Measurements from ENCODE around the gene CTNNA2.

CTNNA2 gene

DNA sequence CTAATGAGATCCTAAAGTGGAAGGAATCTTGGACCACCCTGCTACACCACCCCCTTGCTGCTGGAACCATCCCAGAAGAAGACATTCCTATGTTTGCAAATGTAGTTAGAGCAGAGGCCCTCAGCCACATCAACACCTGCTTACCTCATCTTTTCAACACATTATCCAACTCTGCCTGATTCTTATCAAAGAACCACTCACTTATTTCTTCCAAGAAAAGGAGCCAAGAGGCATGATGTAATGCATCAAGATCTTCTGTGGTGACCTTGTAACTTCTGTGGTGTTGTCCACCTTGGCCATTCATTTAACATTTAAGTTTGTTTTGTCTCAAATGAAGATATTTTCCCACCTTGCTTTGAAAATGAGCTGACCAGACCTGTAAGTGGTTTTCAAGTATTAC, 338.1 kb downstream of the CTNNA2 start:
- DNase-seq (no peak), ATAC-seq (ENCODE audit: insufficient read depth, low read depth) (no peak)
- no peaks in the 10 kb centered on the region for H3K9me3 ChIP-seq (ENCODE audit: insufficient read depth, low read length, severe bottlenecking)
- H3K36me3 ChIP-seq (ENCODE audit: insufficient read depth, low read length): no peaks in the 10 kb centered on the region
- no peak overlapping the region for H3K4me3 ChIP-seq (ENCODE audit: low read depth in 1 of 2, low read length in 2 of 2)
- no peak overlapping the region for H3K27ac ChIP-seq (ENCODE audit: low read length)
- no peak overlapping the region for H3K9ac ChIP-seq (ENCODE audit: low read depth, low read length)
- H3K27me3 ChIP-seq (ENCODE audit: insufficient read depth, low read length, poor library complexity): no peaks in the 10 kb centered on the region
- H3K79me2 ChIP-seq (ENCODE audit: insufficient read depth, low read length): no peaks in the 10 kb centered on the region
- TF ChIP-seq, protein P1, sequence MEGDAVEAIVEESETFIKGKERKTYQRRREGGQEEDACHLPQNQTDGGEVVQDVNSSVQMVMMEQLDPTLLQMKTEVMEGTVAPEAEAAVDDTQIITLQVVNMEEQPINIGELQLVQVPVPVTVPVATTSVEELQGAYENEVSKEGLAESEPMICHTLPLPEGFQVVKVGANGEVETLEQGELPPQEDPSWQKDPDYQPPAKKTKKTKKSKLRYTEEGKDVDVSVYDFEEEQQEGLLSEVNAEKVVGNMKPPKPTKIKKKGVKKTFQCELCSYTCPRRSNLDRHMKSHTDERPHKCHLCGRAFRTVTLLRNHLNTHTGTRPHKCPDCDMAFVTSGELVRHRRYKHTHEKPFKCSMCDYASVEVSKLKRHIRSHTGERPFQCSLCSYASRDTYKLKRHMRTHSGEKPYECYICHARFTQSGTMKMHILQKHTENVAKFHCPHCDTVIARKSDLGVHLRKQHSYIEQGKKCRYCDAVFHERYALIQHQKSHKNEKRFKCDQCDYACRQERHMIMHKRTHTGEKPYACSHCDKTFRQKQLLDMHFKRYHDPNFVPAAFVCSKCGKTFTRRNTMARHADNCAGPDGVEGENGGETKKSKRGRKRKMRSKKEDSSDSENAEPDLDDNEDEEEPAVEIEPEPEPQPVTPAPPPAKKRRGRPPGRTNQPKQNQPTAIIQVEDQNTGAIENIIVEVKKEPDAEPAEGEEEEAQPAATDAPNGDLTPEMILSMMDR (IDR thresholded peaks at IDR 0.05; ENCODE audit: borderline replicate concordance, extremely low read depth, low read length, poor library complexity, severe bottlenecking): no peak
- no peak for TF ChIP-seq EZH2 (IDR thresholded peaks at IDR 0.05; ENCODE audit: borderline replicate concordance, low read depth, low read length, severe bottlenecking)
- H3K4me2 ChIP-seq (ENCODE audit: insufficient read depth, low read length): no peak overlapping the region
- no peaks in the 10 kb centered on the region for H4K20me1 ChIP-seq (ENCODE audit: insufficient read depth, low read length)
- H3K4me1 ChIP-seq (ENCODE audit: insufficient read depth, low read length): no peaks in the 10 kb centered on the region
- H2AFZ ChIP-seq (ENCODE audit: low read depth, low read length): no peak overlapping the region

DNA sequence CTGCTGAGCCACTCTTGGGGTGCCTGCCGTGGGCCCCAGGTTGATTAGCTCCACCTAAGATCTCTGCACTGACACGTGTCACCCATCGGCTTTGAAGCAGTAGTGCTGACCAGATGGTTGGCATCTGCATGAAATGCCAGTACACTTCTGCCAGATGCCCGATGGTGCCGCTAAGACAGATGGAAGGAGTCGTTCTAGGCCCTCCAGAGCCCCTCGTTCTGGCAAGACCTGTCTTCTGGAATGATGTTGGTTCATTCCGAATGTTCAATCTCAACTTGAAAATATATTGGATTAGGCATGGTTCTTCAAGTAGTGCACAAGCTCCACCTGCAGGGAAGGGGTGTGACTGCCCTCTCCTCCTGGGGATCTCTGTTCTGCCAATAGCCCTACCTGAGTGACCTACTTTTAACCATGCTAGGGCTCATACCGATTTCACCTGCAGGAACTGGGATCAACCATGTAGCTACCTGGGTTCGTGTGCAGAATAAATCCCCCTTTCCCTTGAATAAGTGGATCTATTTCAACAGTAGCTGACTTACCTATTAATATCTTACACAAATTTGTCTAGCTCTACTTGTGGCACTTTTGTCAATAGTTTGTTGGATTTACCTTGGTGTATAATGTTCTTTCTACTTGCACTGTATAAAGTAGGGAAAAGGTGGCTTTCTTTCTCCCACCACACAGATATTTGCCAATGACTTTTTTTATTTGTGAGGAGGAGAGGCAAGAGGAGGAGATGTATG, 342.6 kb downstream of the CTNNA2 start:
- H3K4me2 ChIP-seq (ENCODE audit: insufficient read depth, low read length): no peak overlapping the region
- ATAC-seq (ENCODE audit: insufficient read depth, low read depth): no peak
- no peaks in the 10 kb centered on the region for H3K4me1 ChIP-seq (ENCODE audit: insufficient read depth, low read length)
- no peak overlapping the region for H3K9ac ChIP-seq (ENCODE audit: low read depth, low read length)
- H3K79me2 ChIP-seq (ENCODE audit: insufficient read depth, low read length): no peaks in the 10 kb centered on the region
- TF ChIP-seq EZH2 (IDR thresholded peaks at IDR 0.05; ENCODE audit: borderline replicate concordance, low read depth, low read length, severe bottlenecking): no peak
- TF ChIP-seq, protein P1 (IDR thresholded peaks at IDR 0.05; ENCODE audit: borderline replicate concordance, extremely low read depth, low read length, poor library complexity, severe bottlenecking): no peak
- no peak for DNase-seq
- no peak overlapping the region for H3K4me3 ChIP-seq (ENCODE audit: low read depth in 1 of 2, low read length in 2 of 2)
- no peak overlapping the region for H3K27ac ChIP-seq (ENCODE audit: low read length)
- H3K27me3 ChIP-seq (ENCODE audit: insufficient read depth, low read length, poor library complexity): no peaks in the 10 kb centered on the region
- H2AFZ ChIP-seq (ENCODE audit: low read depth, low read length): no peak overlapping the region
- H3K9me3 ChIP-seq (ENCODE audit: insufficient read depth, low read length, severe bottlenecking): no peaks in the 10 kb centered on the region
- H4K20me1 ChIP-seq (ENCODE audit: insufficient read depth, low read length): no peaks in the 10 kb centered on the region
- no peaks in the 10 kb centered on the region for H3K36me3 ChIP-seq (ENCODE audit: insufficient read depth, low read length)

DNA sequence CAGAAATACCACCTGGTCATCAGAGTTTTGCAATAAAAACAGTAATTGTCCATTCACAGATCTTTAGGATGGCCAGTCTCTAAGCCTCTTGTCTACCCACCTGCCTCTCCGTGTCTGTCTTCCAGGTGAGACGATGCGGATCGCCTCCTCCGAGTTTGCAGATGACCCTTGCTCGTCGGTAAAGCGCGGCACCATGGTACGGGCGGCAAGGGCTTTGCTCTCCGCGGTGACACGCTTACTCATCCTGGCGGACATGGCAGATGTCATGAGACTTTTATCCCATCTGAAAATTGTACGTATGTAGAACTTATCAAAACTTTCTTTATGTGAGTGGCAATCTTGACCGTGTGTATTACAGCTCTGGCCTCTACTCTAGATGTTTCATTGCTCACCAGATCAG, 345.0 kb downstream of the CTNNA2 start:
- Histone ChIP-seq H3K27me3 (ENCODE audit: insufficient read depth, low read length, poor library complexity) (no peaks in the 10 kb centered on the region), H3K36me3 (ENCODE audit: insufficient read depth, low read length) (no peaks in the 10 kb centered on the region), H3K9ac (ENCODE audit: low read depth, low read length) (no peak overlapping the region), H3K4me2 (ENCODE audit: insufficient read depth, low read length) (no peak overlapping the region), H3K4me3 (ENCODE audit: low read depth in 1 of 2, low read length in 2 of 2) (no peak overlapping the region), H3K27ac (ENCODE audit: low read length) (no peak overlapping the region), H3K9me3 (ENCODE audit: insufficient read depth, low read length, severe bottlenecking) (no peaks in the 10 kb centered on the region), H3K4me1 (ENCODE audit: insufficient read depth, low read length) (no peaks in the 10 kb centered on the region), H2AFZ (ENCODE audit: low read depth, low read length) (no peak overlapping the region), H3K79me2 (ENCODE audit: insufficient read depth, low read length) (no peaks in the 10 kb centered on the region), H4K20me1 (ENCODE audit: insufficient read depth, low read length) (no peaks in the 10 kb centered on the region)
- DNase-seq (no peak), ATAC-seq (ENCODE audit: insufficient read depth, low read depth) (no peak)
- TF ChIP-seq EZH2 (IDR thresholded peaks at IDR 0.05; ENCODE audit: borderline replicate concordance, low read depth, low read length, severe bottlenecking): no peak
- TF ChIP-seq, protein P1 (IDR thresholded peaks at IDR 0.05; ENCODE audit: borderline replicate concordance, extremely low read depth, low read length, poor library complexity, severe bottlenecking): no peak
